Body of pancreas (tissue), 4 donors: ENCODE measurements around the gene CCDC63.

Experiments
- POLR2A ChIP-seq, 3 donors: fragments of 450-650 bp; IDR thresholded peaks; one replicate each; pipeline ENCODE4 v1.6.1; 2016; ENCODE audit warnings: antibody characterized with exemption in 3 of 3, mild to moderate bottlenecking in 2 of 3
- TF ChIP-seq, protein P1 (sequence below), 7 experiments: fragments of 450-650 bp in 4 of 7; fragments of 200-600 bp in 3 of 7; sonication (generic) in 3 of 7; IDR thresholded peaks; one replicate each; pipeline ENCODE4 v1.5.1; 2016 to 2019; ENCODE audit warnings: antibody characterized with exemption in 7 of 7

DNA sequence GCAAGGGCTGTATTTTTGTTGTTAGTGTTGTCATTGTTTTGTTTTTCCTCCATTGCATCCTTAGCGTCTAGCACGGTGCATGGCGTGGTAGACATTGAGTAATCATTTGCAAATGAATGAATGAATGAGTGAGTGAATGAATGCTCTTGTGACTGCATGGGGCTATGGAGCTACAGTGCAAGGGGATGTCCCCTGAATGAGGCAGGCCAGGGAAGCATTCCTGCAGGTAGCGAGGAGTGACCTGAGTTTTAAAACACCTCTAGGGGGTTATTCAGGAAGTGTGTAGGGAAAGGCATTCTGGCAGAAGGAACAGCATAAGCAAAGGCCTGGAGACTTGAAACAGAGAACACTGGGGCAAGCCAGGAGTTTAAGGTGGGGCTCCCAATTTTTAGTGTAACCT lies 56.7 kb downstream of the CCDC63 start:
- TF ChIP-seq, protein P1, sequence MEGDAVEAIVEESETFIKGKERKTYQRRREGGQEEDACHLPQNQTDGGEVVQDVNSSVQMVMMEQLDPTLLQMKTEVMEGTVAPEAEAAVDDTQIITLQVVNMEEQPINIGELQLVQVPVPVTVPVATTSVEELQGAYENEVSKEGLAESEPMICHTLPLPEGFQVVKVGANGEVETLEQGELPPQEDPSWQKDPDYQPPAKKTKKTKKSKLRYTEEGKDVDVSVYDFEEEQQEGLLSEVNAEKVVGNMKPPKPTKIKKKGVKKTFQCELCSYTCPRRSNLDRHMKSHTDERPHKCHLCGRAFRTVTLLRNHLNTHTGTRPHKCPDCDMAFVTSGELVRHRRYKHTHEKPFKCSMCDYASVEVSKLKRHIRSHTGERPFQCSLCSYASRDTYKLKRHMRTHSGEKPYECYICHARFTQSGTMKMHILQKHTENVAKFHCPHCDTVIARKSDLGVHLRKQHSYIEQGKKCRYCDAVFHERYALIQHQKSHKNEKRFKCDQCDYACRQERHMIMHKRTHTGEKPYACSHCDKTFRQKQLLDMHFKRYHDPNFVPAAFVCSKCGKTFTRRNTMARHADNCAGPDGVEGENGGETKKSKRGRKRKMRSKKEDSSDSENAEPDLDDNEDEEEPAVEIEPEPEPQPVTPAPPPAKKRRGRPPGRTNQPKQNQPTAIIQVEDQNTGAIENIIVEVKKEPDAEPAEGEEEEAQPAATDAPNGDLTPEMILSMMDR (IDR thresholded peaks at IDR 0.05): no peak
- TF ChIP-seq POLR2A (IDR thresholded peaks at IDR 0.05): no peak
